SK-N-SH (cell line): ENCODE results near the gene DDX19B. TPM values are rescaled to one million over a fixed set of nuclear protein-coding genes. Genes with fewer than 3 reads are reported as not detected.

Source experiments
- CTCF ChIA-PET: fragments of 300-600, 350-600 bp; formaldehyde crosslinking; extraction: SDS; loops from one replicate; lab custom pipeline; 2021; lab: Yijun Ruan, JAX
- POLR2A ChIA-PET: fragments of 350-600 bp; sonication (Branson Sonifier 250); formaldehyde crosslinking; extraction: SDS; loops from one replicate; lab custom pipeline; 2020; ENCODE audit warnings: antibody characterized with exemption, inconsistent platforms; lab: Yijun Ruan, JAX
- DNase-seq: peaks from one replicate; pipeline ENCODE4 v3.0.0; 2012
- H2AFZ ChIP-seq: fragments of 200-600 bp; sonication (generic); 2 replicates; pipeline ENCODE4 v1.8.1; 2016; ENCODE audit warnings: antibody characterized with exemption, mild to moderate bottlenecking, low read depth
- H3F3A ChIP-seq: fragments of 200-600 bp; sonication (generic); replicated peaks from 2 replicates; pipeline ENCODE3; 2016; ENCODE audit warnings: antibody characterized with exemption, mild to moderate bottlenecking; ENCODE audit not compliant: insufficient read depth
- H3K27ac ChIP-seq, 2 experiments: fragments of 200-500 bp in 1 of 2; fragments of 200-600 bp in 1 of 2; sonication (Bioruptor generic) in 1 of 2; sonication (generic), shearing (Covaris generic) in 1 of 2; 2 replicates each; pipeline versions ENCODE4 v1.5.1 to v1.6.1; 2014 to 2016; ENCODE audit warnings: low read depth in 2 of 2, inconsistent platforms in 1 of 2, low read length in 1 of 2, mild to moderate bottlenecking in 1 of 2, mixed read lengths in 1 of 2
- H3K27me3 ChIP-seq: fragments of 200-600 bp; sonication (generic), shearing (Covaris generic); 2 replicates; pipeline ENCODE4 v1.6.1; 2016; ENCODE audit warnings: mixed run types; ENCODE audit not compliant: insufficient read depth
- H3K36me3 ChIP-seq, 2 experiments: fragments of 200-500 bp in 1 of 2; fragments of 200-600 bp in 1 of 2; sonication (Bioruptor generic) in 1 of 2; sonication (generic) in 1 of 2; replicated peaks in 1 of 2; 2 replicates each; pipeline versions ENCODE3 to v1.5.1; 2014 to 2016; ENCODE audit warnings: low read length in 1 of 2, mild to moderate bottlenecking in 1 of 2; ENCODE audit not compliant: insufficient read depth in 2 of 2, control insufficient read depth in 1 of 2
- H3K4me1 ChIP-seq, 2 experiments: fragments of 200-500 bp in 1 of 2; fragments of 200-600 bp in 1 of 2; sonication (Bioruptor generic) in 1 of 2; sonication (generic), shearing (Covaris generic) in 1 of 2; 2 replicates each; pipeline versions ENCODE4 v1.5.1 to v1.6.1; 2014 to 2016; ENCODE audit warnings: low read depth in 1 of 2, low read length in 1 of 2, mixed run types in 1 of 2; ENCODE audit not compliant: insufficient read depth in 2 of 2, control insufficient read depth in 1 of 2
- H3K4me2 ChIP-seq: fragments of 200-600 bp; sonication (generic), shearing (Covaris generic); 2 replicates; pipeline ENCODE4 v1.6.1; 2017; ENCODE audit warnings: mixed run types
- H3K4me3 ChIP-seq, 2 experiments: fragments of 200-500 bp in 1 of 2; fragments of 200-600 bp in 1 of 2; sonication (Bioruptor generic) in 1 of 2; sonication (generic), shearing (Covaris generic) in 1 of 2; 2 replicates each; pipeline versions ENCODE4 v1.5.1 to v1.8.1; 2014 to 2016; ENCODE audit warnings: low read depth in 2 of 2, inconsistent platforms in 1 of 2, low read length in 1 of 2, mild to moderate bottlenecking in 1 of 2, mixed read lengths in 1 of 2, moderate library complexity in 1 of 2
- H3K79me2 ChIP-seq: fragments of 200-600 bp; sonication (generic); 2 replicates; pipeline ENCODE4 v1.8.1; 2017; ENCODE audit warnings: mild to moderate bottlenecking; ENCODE audit not compliant: insufficient read depth
- H3K9ac ChIP-seq: fragments of 200-600 bp; sonication (generic); 2 replicates; pipeline ENCODE4 v1.6.1; 2017; ENCODE audit warnings: mixed run types
- H3K9me2 ChIP-seq: fragments of 200-600 bp; sonication (generic); 2 replicates; pipeline ENCODE4 v1.6.1; 2017; ENCODE audit warnings: mixed run types
- H3K9me3 ChIP-seq: fragments of 200-600 bp; sonication (generic); 2 replicates; pipeline ENCODE4 v1.6.1; 2017; ENCODE audit warnings: mixed run types, mild to moderate bottlenecking, moderate library complexity
- H4K20me1 ChIP-seq: fragments of 200-600 bp; sonication (generic); 2 replicates; pipeline ENCODE4 v1.6.1; 2017; ENCODE audit warnings: mild to moderate bottlenecking, mixed run types; ENCODE audit not compliant: insufficient read depth
- FOSL2 ChIP-seq: IDR thresholded peaks from 2 replicates; pipeline ENCODE4 v1.4.0; 2012; ENCODE audit warnings: low read depth, mild to moderate bottlenecking, moderate library complexity, borderline replicate concordance
- FOXJ3 ChIP-seq: sonication (generic); formaldehyde crosslinking; IDR thresholded peaks from 2 replicates; pipeline ENCODE4 v1.5.1; 2020; ENCODE audit warnings: mild to moderate bottlenecking, missing genetic modification reagents
- GATA2 ChIP-seq: sonication (generic); formaldehyde crosslinking; IDR thresholded peaks from 2 replicates; pipeline ENCODE4 v1.5.0; 2020; ENCODE audit warnings: mild to moderate bottlenecking, missing genetic modification reagents
- MEF2A ChIP-seq: IDR thresholded peaks from 2 replicates; pipeline ENCODE4 v1.4.0; 2012; ENCODE audit warnings: low read depth, borderline replicate concordance
- MXI1 ChIP-seq: IDR thresholded peaks from 2 replicates; pipeline ENCODE4 v1.6.1; 2012; ENCODE audit warnings: mild to moderate bottlenecking, low read depth, low read length, improper control_type of control experiment
- NFIC ChIP-seq: IDR thresholded peaks from 2 replicates; pipeline ENCODE4 v1.4.0; 2012; ENCODE audit warnings: borderline replicate concordance
- RAD21 ChIP-seq: IDR thresholded peaks from 2 replicates; pipeline ENCODE4 v1.6.1; 2012; ENCODE audit warnings: mild to moderate bottlenecking, low read length
- RCOR1 ChIP-seq: fragments of 150-350 bp; IDR thresholded peaks from 2 replicates; pipeline ENCODE4 v1.6.1; 2017; ENCODE audit warnings: antibody characterized with exemption, low read length
- RFX5 ChIP-seq: IDR thresholded peaks from 2 replicates; pipeline ENCODE4 v1.6.1; 2012; ENCODE audit warnings: mild to moderate bottlenecking, improper control_type of control experiment, low read length
- SIN3A ChIP-seq: IDR thresholded peaks from 2 replicates; pipeline ENCODE4 v1.6.1; 2012; ENCODE audit warnings: low read depth, mild to moderate bottlenecking, low read length, moderate library complexity, borderline replicate concordance
- TAF1 ChIP-seq: IDR thresholded peaks from 2 replicates; pipeline ENCODE4 v1.6.1; 2012; ENCODE audit warnings: low read depth, mild to moderate bottlenecking, low read length, moderate library complexity, borderline replicate concordance
- TCF12 ChIP-seq: IDR thresholded peaks from 2 replicates; pipeline ENCODE4 v1.4.0; 2012
- WGBS: methylation state at CpG from one replicate; pipeline ENCODE4 v1.1.6; 2017; ENCODE audit warnings: low lambda C conversion rate; 5-methylcytosine and 5-hydroxymethylcytosine counted together
- polyA plus RNA-seq, 3 experiments: library from polyadenylated mRNA; depleted of rRNA; stranded (reverse); fragments of >200 nt; gene quantifications; 2 replicates each; pipeline ENCODE4 v1.2.3, GENCODE V29; 2012
- TF ChIP-seq, protein P1 (sequence below): fragments of 200-600 bp; sonication (generic); IDR thresholded peaks from 2 replicates; pipeline ENCODE4 v1.6.1; 2017; ENCODE audit warnings: antibody characterized with exemption, mild to moderate bottlenecking, moderate library complexity
- TF ChIP-seq, protein P2 (sequence below): IDR thresholded peaks from 2 replicates; pipeline ENCODE4 v1.6.1; 2012; ENCODE audit warnings: mild to moderate bottlenecking, low read depth, low read length, moderate library complexity

The DDX19B gene
- polyA plus RNA-seq, 1 of the 3 experiments (the other 2 are of a cell fraction): 43.6 TPM

DNA sequence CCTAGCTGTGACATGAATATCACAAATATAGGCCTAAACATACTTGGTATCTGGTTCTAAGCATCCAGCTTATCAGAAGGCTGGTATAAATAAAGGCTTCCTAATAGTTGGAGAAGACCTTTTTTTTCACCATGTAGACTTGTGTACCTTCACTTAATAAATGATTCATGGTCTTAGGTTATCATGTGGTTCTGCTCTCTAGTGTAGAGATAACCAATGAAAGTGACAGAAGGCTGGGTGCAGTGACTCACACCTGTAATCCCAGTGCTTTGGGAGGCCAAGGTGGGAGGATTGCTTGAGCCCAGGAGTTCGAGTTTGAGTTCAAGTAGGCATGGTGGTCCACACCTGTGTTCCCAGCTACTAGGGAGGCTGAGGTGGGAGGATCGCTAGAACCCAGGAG lies 50.8 kb downstream of the DDX19B start:
- H3K27me3 ChIP-seq: no peaks in the 10 kb centered on the region
- no peak for DNase-seq
- peaks cover 12 to 34% of the 10 kb centered on the region in 2 experiments for H3K36me3 ChIP-seq
- no peak overlapping the region for H2AFZ ChIP-seq
- no peaks in the 10 kb centered on the region for H4K20me1 ChIP-seq
- H3K4me3 ChIP-seq: no peak overlapping the region
- ChIA-PET CTCF (no interaction called here), POLR2A (no interaction called here)
- no peak for TF ChIP-seq NFIC
- no peak for TF ChIP-seq RFX5
- no peak for TF ChIP-seq RAD21
- TF ChIP-seq RCOR1: no peak
- TF ChIP-seq TAF1: no peak
- no peak for TF ChIP-seq TCF12
- TF ChIP-seq FOXJ3 (CRISPR knock-in tag): no peak
- no peak for TF ChIP-seq MEF2A
- no peak for TF ChIP-seq GATA2 (CRISPR knock-in tag)
- TF ChIP-seq, protein P1, sequence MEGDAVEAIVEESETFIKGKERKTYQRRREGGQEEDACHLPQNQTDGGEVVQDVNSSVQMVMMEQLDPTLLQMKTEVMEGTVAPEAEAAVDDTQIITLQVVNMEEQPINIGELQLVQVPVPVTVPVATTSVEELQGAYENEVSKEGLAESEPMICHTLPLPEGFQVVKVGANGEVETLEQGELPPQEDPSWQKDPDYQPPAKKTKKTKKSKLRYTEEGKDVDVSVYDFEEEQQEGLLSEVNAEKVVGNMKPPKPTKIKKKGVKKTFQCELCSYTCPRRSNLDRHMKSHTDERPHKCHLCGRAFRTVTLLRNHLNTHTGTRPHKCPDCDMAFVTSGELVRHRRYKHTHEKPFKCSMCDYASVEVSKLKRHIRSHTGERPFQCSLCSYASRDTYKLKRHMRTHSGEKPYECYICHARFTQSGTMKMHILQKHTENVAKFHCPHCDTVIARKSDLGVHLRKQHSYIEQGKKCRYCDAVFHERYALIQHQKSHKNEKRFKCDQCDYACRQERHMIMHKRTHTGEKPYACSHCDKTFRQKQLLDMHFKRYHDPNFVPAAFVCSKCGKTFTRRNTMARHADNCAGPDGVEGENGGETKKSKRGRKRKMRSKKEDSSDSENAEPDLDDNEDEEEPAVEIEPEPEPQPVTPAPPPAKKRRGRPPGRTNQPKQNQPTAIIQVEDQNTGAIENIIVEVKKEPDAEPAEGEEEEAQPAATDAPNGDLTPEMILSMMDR: no peak
- TF ChIP-seq, protein P2, sequence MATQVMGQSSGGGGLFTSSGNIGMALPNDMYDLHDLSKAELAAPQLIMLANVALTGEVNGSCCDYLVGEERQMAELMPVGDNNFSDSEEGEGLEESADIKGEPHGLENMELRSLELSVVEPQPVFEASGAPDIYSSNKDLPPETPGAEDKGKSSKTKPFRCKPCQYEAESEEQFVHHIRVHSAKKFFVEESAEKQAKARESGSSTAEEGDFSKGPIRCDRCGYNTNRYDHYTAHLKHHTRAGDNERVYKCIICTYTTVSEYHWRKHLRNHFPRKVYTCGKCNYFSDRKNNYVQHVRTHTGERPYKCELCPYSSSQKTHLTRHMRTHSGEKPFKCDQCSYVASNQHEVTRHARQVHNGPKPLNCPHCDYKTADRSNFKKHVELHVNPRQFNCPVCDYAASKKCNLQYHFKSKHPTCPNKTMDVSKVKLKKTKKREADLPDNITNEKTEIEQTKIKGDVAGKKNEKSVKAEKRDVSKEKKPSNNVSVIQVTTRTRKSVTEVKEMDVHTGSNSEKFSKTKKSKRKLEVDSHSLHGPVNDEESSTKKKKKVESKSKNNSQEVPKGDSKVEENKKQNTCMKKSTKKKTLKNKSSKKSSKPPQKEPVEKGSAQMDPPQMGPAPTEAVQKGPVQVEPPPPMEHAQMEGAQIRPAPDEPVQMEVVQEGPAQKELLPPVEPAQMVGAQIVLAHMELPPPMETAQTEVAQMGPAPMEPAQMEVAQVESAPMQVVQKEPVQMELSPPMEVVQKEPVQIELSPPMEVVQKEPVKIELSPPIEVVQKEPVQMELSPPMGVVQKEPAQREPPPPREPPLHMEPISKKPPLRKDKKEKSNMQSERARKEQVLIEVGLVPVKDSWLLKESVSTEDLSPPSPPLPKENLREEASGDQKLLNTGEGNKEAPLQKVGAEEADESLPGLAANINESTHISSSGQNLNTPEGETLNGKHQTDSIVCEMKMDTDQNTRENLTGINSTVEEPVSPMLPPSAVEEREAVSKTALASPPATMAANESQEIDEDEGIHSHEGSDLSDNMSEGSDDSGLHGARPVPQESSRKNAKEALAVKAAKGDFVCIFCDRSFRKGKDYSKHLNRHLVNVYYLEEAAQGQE: no peak
- TF ChIP-seq MXI1: no peak
- TF ChIP-seq FOSL2: no peak
- TF ChIP-seq SIN3A: no peak
- whole genome bisulfite sequencing: 67% methylated on average over 2 of the region's 2 CpGs
- peaks cover 66% of the 10 kb centered on the region for H3K79me2 ChIP-seq
- H3F3A ChIP-seq: peaks cover 4% of the 10 kb centered on the region
- peaks cover 2 to 10% of the 10 kb centered on the region in 2 experiments; a peak in 2 of 4 replicates for H3K4me1 ChIP-seq
- H3K4me2 ChIP-seq: no peak overlapping the region
- H3K9me3 ChIP-seq: no peaks in the 10 kb centered on the region
- H3K9me2 ChIP-seq: no peaks in the 10 kb centered on the region
- no peak overlapping the region for H3K9ac ChIP-seq
- no peak overlapping the region for H3K27ac ChIP-seq
